ENCODE measurements around the gene UQCC2.

Gene UQCC2

GRCh38 chr6:33689879-33690278 lies 21.6 kb downstream of the UQCC2 start:
- Histone ChIP-seq H2AFZ (ENCODE audit: low read depth, low read length) (no peak overlapping the region), H3K14ac (ENCODE audit: low read length in 2 of 2) (no peak overlapping the region), H3K23ac (ENCODE audit: low read length in 2 of 2) (no peak overlapping the region), H3K9ac (ENCODE audit: low read length) (no peak overlapping the region), H3K4me2 (ENCODE audit: low read length, poor library complexity, severe bottlenecking) (no peak overlapping the region), H3K9me3 (ENCODE audit: control insufficient read depth, low read length) (no peaks in the 10 kb centered on the region), H2BK5ac (ENCODE audit: low read depth, low read length, poor library complexity, severe bottlenecking) (no peak overlapping the region), H2BK15ac (ENCODE audit: low read depth, poor library complexity, severe bottlenecking) (no peak overlapping the region), H3K79me1 (replicated peaks; ENCODE audit: low read length, poor library complexity, severe bottlenecking) (peaks cover 4% of the 10 kb centered on the region), H2BK12ac (ENCODE audit: low read length in 2 of 2) (no peak overlapping the region), H4K8ac (ENCODE audit: low read length) (no peak overlapping the region), H3K27me3 (ENCODE audit: control insufficient read depth in 1 of 2, insufficient read depth in 1 of 2, low read length in 2 of 2) (no peaks in the 10 kb centered on the region), H2AK5ac (ENCODE audit: low read length, severe bottlenecking) (no peak overlapping the region), H3K4ac (ENCODE audit: low read depth in 1 of 2, low read length in 2 of 2) (no peak overlapping the region), H4K91ac (ENCODE audit: low read length) (no peak overlapping the region), H3K18ac (ENCODE audit: low read depth in 1 of 2, low read length in 2 of 2) (no peak overlapping the region), H2BK120ac (ENCODE audit: low read depth, low read length) (no peak overlapping the region), H3K27ac (ENCODE audit: low read length, poor library complexity, severe bottlenecking) (no peak overlapping the region), H3K4me3 (ENCODE audit: insufficient read depth in 1 of 2, low read depth in 1 of 2, low read length in 2 of 2) (no peak overlapping the region), H3K36me3 (ENCODE audit: control insufficient read depth in 1 of 2, insufficient read depth in 2 of 2, low read depth in 1 of 2, low read length in 2 of 2) (peaks cover 86 to 98% of the 10 kb centered on the region in 2 experiments), H3K4me1 (ENCODE audit: control insufficient read depth, insufficient read depth, low read depth, low read length) (peaks cover 33% of the 10 kb centered on the region)
- no peak for DNase-seq
- 96% methylated on average over 10 of the region's 10 CpGs for WGBS

DNA sequence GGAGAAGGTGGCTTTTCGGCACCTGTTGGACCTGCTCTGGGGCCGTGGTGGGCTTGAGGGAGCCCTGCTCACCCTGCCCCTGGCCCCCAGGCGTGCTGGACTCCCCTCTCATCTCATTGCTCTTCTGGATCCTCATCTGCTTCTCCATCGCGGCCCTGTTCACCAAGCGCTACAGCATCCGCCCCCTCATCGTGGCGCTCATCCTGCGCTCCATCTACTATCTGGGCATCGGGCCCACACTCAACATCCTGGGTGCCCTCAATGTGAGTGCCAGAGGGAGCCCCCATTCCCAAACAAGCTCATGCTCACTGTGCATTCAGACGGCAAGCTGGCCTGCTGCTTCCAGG lies 22.4 kb downstream of the UQCC2 start:
- H4K91ac ChIP-seq (ENCODE audit: low read length) = no peak overlapping the region
- H3K14ac ChIP-seq (ENCODE audit: low read length in 2 of 2) = no peak overlapping the region
- no peak for DNase-seq
- no peak overlapping the region for H3K18ac ChIP-seq (ENCODE audit: low read depth in 1 of 2, low read length in 2 of 2)
- H3K4me1 ChIP-seq (ENCODE audit: control insufficient read depth, insufficient read depth, low read depth, low read length) = peaks cover 26% of the 10 kb centered on the region
- no peak overlapping the region for H4K8ac ChIP-seq (ENCODE audit: low read length)
- H3K79me1 ChIP-seq (replicated peaks; ENCODE audit: low read length, poor library complexity, severe bottlenecking) = peaks cover 2% of the 10 kb centered on the region
- no peak overlapping the region for H3K4ac ChIP-seq (ENCODE audit: low read depth in 1 of 2, low read length in 2 of 2)
- no peak overlapping the region for H2BK12ac ChIP-seq (ENCODE audit: low read length in 2 of 2)
- H3K9ac ChIP-seq (ENCODE audit: low read length) = no peak overlapping the region
- peaks cover 91 to 98% of the 10 kb centered on the region in 2 experiments for H3K36me3 ChIP-seq (ENCODE audit: control insufficient read depth in 1 of 2, insufficient read depth in 2 of 2, low read depth in 1 of 2, low read length in 2 of 2)
- H2BK120ac ChIP-seq (ENCODE audit: low read depth, low read length) = no peak overlapping the region
- H3K27me3 ChIP-seq (ENCODE audit: control insufficient read depth in 1 of 2, insufficient read depth in 1 of 2, low read length in 2 of 2) = no peaks in the 10 kb centered on the region
- H3K4me3 ChIP-seq (ENCODE audit: insufficient read depth in 1 of 2, low read depth in 1 of 2, low read length in 2 of 2) = no peak overlapping the region
- H2AFZ ChIP-seq (ENCODE audit: low read depth, low read length) = no peak overlapping the region
- WGBS = 88% methylated on average over 12 of the region's 12 CpGs
- no peaks in the 10 kb centered on the region for H3K9me3 ChIP-seq (ENCODE audit: control insufficient read depth, low read length)
- no peak overlapping the region for H2AK5ac ChIP-seq (ENCODE audit: low read length, severe bottlenecking)
- H2BK5ac ChIP-seq (ENCODE audit: low read depth, low read length, poor library complexity, severe bottlenecking) = no peak overlapping the region
- no peak overlapping the region for H3K4me2 ChIP-seq (ENCODE audit: low read length, poor library complexity, severe bottlenecking)
- no peak overlapping the region for H2BK15ac ChIP-seq (ENCODE audit: low read depth, poor library complexity, severe bottlenecking)
- H3K23ac ChIP-seq (ENCODE audit: low read length in 2 of 2) = no peak overlapping the region
- no peak overlapping the region for H3K27ac ChIP-seq (ENCODE audit: low read length, poor library complexity, severe bottlenecking)

DNA sequence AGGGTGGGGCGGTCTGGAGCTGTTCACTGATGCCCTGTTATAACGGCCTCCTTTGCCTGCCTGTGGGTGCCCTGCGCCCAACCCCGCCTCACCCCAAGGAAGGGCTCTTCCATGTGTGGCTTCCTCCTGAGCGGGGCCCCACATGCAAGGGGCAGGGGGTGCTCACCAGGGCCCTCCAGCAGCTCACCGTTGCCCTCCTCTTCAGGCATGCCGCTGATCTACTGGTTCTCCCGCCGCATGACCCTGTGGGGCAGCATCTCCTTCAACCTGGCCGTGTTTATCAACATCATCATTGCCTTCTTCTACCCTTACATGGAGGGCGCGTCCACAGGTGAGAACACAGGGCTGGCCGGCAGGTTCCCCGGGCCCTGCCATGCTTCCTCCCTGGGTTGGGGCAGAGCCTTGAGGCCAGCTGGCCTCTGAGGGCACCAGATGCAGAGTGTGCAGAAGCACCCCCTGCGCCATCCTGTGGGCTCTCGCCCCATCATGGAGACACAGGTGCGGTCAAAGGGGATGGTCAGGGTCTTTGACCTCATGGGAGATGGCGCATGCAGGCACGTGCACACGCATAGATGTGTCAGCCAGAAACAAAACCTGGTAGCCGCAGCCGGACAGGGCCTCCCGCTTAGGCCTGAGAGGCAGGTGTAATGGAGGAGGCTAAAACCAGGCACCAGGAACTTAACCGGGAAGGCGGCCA lies 22.9 kb downstream of the UQCC2 start:
- Histone ChIP-seq H3K79me1 (replicated peaks; ENCODE audit: low read length, poor library complexity, severe bottlenecking) (peaks cover 2% of the 10 kb centered on the region), H2AFZ (ENCODE audit: low read depth, low read length) (no peak overlapping the region), H2AK5ac (ENCODE audit: low read length, severe bottlenecking) (no peak overlapping the region), H3K4me3 (ENCODE audit: insufficient read depth in 1 of 2, low read depth in 1 of 2, low read length in 2 of 2) (no peak overlapping the region), H2BK5ac (ENCODE audit: low read depth, low read length, poor library complexity, severe bottlenecking) (no peak overlapping the region), H3K23ac (ENCODE audit: low read length in 2 of 2) (no peak overlapping the region), H3K27ac (ENCODE audit: low read length, poor library complexity, severe bottlenecking) (no peak overlapping the region), H2BK15ac (ENCODE audit: low read depth, poor library complexity, severe bottlenecking) (no peak overlapping the region), H3K9ac (ENCODE audit: low read length) (no peak overlapping the region), H3K14ac (ENCODE audit: low read length in 2 of 2) (no peak overlapping the region), H3K27me3 (ENCODE audit: control insufficient read depth in 1 of 2, insufficient read depth in 1 of 2, low read length in 2 of 2) (no peaks in the 10 kb centered on the region), H3K4ac (ENCODE audit: low read depth in 1 of 2, low read length in 2 of 2) (no peak overlapping the region), H3K4me2 (ENCODE audit: low read length, poor library complexity, severe bottlenecking) (no peak overlapping the region), H3K4me1 (ENCODE audit: control insufficient read depth, insufficient read depth, low read depth, low read length) (peaks cover 22% of the 10 kb centered on the region), H4K91ac (ENCODE audit: low read length) (no peak overlapping the region), H4K8ac (ENCODE audit: low read length) (no peak overlapping the region), H3K9me3 (ENCODE audit: control insufficient read depth, low read length) (no peaks in the 10 kb centered on the region), H2BK12ac (ENCODE audit: low read length in 2 of 2) (no peak overlapping the region), H3K36me3 (ENCODE audit: control insufficient read depth in 1 of 2, insufficient read depth in 2 of 2, low read depth in 1 of 2, low read length in 2 of 2) (peaks cover 94 to 97% of the 10 kb centered on the region in 2 experiments), H3K18ac (ENCODE audit: low read depth in 1 of 2, low read length in 2 of 2) (no peak overlapping the region), H2BK120ac (ENCODE audit: low read depth, low read length) (no peak overlapping the region)
- DNase-seq = no peak
- 95% methylated on average over 25 of the region's 25 CpGs for WGBS

DNA sequence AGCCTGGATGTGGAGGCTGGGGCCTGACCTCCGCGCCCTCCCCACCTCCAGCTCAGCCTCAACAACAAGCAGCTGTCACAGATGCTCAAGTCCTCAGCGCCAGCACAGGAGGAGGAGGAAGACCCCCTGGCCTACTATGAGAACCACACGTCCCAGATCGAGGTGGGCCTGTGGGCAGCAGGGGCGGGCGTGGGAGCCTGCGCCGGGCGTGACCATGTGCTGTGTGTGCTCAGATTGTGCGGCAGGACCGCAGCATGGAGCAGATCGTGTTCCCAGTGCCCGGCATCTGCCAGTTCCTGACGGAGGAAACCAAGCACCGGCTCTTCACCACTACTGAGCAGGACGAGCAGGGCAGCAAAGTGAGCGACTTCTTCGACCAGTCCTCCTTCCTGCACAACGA lies 23.5 kb downstream of the UQCC2 start:
- Histone ChIP-seq H2BK12ac (ENCODE audit: low read length in 2 of 2) (no peak overlapping the region), H3K4me1 (ENCODE audit: control insufficient read depth, insufficient read depth, low read depth, low read length) (peaks cover 21% of the 10 kb centered on the region), H2AFZ (ENCODE audit: low read depth, low read length) (no peak overlapping the region), H3K9me3 (ENCODE audit: control insufficient read depth, low read length) (no peaks in the 10 kb centered on the region), H3K27ac (ENCODE audit: low read length, poor library complexity, severe bottlenecking) (no peak overlapping the region), H3K23ac (ENCODE audit: low read length in 2 of 2) (no peak overlapping the region), H3K4me3 (ENCODE audit: insufficient read depth in 1 of 2, low read depth in 1 of 2, low read length in 2 of 2) (no peak overlapping the region), H3K14ac (ENCODE audit: low read length in 2 of 2) (no peak overlapping the region), H3K18ac (ENCODE audit: low read depth in 1 of 2, low read length in 2 of 2) (no peak overlapping the region), H3K27me3 (ENCODE audit: control insufficient read depth in 1 of 2, insufficient read depth in 1 of 2, low read length in 2 of 2) (no peaks in the 10 kb centered on the region), H3K79me1 (replicated peaks; ENCODE audit: low read length, poor library complexity, severe bottlenecking) (peaks cover 2% of the 10 kb centered on the region), H2BK5ac (ENCODE audit: low read depth, low read length, poor library complexity, severe bottlenecking) (no peak overlapping the region), H3K36me3 (ENCODE audit: control insufficient read depth in 1 of 2, insufficient read depth in 2 of 2, low read depth in 1 of 2, low read length in 2 of 2) (peaks cover 94 to 97% of the 10 kb centered on the region in 2 experiments), H2BK120ac (ENCODE audit: low read depth, low read length) (no peak overlapping the region), H3K4ac (ENCODE audit: low read depth in 1 of 2, low read length in 2 of 2) (no peak overlapping the region), H4K8ac (ENCODE audit: low read length) (no peak overlapping the region), H2AK5ac (ENCODE audit: low read length, severe bottlenecking) (no peak overlapping the region), H3K9ac (ENCODE audit: low read length) (no peak overlapping the region), H3K4me2 (ENCODE audit: low read length, poor library complexity, severe bottlenecking) (no peak overlapping the region), H2BK15ac (ENCODE audit: low read depth, poor library complexity, severe bottlenecking) (no peak overlapping the region), H4K91ac (ENCODE audit: low read length) (no peak overlapping the region)
- DNase-seq = no peak
- WGBS = 97% methylated on average over 20 of the region's 20 CpGs

Measured in mesenchymal stem cell (in vitro differentiated cells and primary cell).